ENCODE data around the gene TMEM238L.

TMEM238L gene

DNA sequence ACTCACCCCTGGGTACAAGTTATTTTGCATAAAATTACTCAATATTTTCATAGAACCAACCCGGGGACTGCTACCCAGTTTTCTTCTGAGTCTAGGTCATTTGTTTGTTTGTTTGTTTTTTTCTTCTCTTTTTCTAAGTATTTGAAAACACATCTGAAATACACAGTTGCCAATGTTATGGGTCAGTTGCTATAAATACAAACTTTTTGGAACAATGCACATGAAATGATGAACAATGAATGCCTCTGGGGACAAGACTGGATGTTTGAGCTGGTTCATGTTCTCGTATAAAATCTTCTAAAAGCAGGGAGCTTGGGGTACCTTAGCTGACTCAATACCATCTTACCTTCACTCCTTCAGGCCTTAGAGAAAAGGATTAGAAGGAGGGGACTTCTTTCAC, 30.5 kb downstream of the TMEM238L start:
- no peak for DNase-seq (ENCODE audit: low read depth)

DNA sequence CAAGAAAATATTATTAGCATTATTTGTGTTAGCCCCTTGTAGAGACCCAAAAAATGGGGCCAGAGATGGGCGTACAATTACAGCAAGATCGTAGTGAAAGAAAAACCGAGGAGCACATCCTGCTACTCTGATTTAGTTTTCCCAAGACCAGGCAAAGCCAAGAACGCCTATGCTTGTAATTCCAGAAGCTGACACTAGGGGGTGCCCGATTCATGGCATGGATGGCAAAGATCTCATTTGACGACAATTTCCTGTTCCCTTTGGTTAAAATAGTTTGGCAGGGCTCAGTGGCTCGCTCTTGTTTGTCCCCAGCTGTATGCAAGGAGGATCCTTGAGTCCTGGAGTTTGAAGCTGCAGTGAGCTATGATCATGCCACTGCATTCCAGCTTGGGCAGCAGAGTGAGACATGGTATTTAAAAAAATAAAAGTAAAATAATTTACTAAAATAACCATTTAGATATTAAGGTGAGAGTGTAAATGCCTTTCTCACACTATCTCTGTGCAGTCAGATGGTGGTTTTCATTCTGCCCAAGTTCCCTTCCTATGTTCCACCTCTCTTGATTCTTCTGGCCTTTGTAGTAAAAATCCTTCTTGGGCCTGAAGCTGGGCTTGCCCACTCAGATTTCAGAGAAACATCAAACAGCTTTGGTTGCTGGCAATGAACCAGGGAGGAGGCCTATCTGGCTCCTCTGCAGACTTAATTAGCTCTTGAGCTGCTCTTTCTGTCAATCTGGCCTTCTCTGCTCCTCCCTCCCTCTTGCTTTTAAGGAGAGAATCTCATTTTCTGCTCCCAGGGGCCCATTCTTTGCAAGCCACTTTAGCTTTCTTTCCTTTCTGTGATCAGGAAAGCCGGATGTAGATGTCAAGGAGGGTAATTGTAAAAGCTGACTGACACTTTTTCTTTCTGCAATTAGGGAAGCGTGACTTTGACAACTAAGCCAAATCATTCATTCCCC, 31.2 kb downstream of the TMEM238L start:
- no peak for DNase-seq (ENCODE audit: low read depth)

GRCh38 chr17:10771148-10771547, 32.8 kb downstream of the TMEM238L start:
- DNase-seq (ENCODE audit: low read depth) = no peak

- no peak for DNase-seq (ENCODE audit: low read depth)
Observed at GRCh38 chr17:10769840-10770239, 34.1 kb downstream of the TMEM238L start.

GRCh38 chr17:10768750-10769251, 35.1 kb downstream of the TMEM238L start:
- no peak for DNase-seq (ENCODE audit: low read depth)

DNA sequence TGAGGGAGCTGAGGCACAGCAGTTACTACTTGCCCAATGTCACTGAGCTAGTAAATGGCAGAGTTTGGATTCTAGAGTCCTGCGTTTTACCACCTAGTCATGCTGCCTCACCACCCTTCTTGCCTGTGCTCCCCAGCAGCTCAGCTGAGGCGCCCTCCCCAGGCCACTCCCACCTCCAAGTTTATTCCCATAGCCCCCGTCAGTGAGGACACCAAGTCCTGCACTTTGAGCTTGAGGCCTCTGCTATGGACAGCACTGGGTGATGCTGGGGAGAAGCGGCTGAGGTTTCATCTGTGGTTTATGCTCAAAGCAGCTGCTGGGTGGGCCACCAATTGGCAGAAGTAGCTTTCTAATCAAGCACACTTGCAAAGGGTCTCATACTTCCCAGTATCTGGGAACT, 36.7 kb downstream of the TMEM238L start:
- no peak for DNase-seq (ENCODE audit: low read depth)

GRCh38 chr17:10762037-10762436, 41.9 kb downstream of the TMEM238L start:
- DNase-seq (ENCODE audit: low read depth) = no peak

DNA sequence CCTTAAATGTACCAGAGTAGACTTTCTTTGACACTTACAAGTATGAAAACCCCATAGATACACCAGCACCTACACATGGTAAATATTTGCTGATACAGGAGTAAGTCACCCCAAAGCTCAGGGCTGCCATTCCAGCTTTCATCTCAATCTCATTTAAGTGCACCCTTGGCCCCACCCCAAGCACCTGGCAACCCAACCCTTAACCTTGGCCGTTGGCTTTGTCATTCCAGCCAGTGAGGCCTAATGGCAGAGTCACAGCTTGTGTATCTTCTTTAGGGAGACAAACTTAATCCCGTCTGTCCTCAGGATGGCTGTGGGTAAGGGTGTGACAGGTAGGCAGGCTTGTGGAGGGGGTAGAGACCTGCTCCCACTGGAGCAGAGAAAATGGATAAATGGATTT, 42.6 kb downstream of the TMEM238L start:
- no peak for DNase-seq (ENCODE audit: low read depth)

DNA sequence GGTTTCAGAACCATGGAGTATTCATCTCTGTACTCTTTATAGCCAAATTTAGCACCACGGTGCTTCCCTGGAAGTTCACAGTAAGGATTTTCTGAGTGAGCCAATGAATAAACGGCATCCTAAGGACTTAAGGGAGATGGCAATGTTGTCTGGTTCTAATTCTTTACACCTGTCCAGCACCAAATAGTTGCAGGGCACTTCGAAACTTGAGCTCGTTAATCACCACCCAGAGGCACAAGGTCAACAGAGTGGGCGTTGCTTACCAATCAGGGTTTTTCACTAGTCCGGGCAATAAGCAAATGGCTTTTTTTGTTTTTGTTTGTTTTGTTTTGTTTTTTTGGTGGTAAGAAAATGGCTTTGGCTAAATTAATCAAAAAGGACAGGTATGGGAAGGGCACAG, 45.8 kb downstream of the TMEM238L start:
- no peak for DNase-seq (ENCODE audit: low read depth)

DNA sequence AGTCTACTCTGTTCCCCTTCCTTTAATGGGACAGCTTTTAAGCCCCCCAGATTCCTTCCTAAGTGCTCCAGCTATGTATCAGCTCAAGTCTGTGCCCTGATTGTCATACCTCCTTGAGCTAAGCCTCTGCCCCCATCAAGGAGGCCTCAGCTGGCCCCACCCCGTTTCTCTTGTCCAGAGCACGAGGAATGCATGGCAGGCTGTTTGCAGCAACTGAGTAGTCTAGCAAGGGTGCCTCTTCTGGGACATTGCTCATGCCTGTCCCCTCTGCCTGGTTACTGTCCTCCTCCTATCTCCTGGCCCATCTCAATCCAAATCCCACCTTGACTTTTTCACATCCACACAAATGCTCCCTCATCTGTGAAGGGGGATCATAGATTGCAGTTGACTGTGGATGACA, 46.3 kb downstream of the TMEM238L start:
- DNase-seq (ENCODE audit: low read depth) = no peak

DNA sequence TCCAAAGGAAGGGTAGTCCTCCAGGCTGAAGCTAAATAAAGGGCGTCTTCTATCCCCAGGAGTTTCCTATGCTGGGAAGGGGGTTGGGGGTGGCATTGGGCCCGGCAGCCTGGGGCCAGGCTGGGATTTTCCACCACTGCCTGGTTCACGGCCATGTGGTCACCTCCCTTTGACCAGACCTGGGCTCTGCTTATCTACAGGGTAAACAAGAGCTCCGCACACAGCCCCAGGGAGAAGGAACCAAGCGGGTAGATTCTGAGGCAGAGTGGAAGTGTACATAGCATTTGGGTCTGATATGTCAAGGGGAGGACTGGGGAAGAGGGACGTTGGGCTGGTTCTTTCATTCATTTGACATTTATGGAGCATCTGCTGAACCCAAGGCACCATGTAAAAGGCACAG, 46.8 kb downstream of the TMEM238L start:
- DNase-seq (ENCODE audit: low read depth) = no peak

GRCh38 chr17:10756619-10757018, 47.3 kb downstream of the TMEM238L start:
- DNase-seq (ENCODE audit: low read depth) = no peak

DNA sequence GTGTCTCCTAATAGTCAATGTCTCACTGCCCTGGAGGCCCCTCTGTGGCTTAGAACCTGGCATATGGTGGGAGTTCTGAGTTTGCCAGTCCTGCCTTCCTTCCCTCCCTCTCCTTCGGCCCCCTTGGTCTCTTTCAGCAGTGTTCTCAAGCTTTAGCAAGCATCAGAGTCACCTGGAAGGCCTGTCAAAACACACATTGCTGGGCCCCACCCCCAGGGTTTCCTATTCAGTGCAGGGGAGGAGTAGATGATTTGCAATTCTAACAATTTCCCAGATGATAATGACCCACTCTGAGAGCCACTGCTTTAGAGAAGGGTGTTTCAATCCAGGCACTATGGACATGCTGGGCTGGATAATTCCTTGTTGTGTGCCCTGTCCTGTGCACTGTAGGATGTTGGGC, 47.7 kb downstream of the TMEM238L start:
- no peak for DNase-seq (ENCODE audit: low read depth)

DNA sequence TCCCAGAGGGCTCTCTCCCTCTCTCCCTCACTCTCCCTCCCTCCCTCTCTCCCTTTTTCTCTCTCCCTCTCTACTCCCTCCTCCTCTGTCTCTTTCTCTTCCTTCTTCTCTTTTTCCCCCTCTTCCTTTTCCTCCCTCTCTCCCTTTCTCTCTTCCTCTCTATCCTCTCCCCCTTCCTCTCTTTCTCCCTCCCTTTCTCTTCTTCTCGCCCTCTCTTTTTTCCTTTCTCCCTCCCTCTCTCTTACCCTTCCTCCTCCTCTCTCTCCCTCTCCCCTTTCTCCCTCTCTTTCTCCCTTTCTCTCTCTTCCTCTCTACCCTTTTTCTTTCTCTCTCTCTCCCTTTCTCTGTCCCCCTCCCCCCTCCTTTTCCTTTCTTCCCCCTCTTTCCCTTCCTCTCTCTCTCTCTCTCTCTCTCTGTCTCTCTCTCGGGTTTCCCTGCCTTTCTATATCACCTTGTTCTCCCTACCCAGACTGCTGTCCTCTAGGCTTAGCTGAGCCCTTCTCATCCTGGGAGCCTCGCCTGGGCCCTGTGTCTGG, 48.2 kb downstream of the TMEM238L start:
- no peak for DNase-seq (ENCODE audit: low read depth)

DNA sequence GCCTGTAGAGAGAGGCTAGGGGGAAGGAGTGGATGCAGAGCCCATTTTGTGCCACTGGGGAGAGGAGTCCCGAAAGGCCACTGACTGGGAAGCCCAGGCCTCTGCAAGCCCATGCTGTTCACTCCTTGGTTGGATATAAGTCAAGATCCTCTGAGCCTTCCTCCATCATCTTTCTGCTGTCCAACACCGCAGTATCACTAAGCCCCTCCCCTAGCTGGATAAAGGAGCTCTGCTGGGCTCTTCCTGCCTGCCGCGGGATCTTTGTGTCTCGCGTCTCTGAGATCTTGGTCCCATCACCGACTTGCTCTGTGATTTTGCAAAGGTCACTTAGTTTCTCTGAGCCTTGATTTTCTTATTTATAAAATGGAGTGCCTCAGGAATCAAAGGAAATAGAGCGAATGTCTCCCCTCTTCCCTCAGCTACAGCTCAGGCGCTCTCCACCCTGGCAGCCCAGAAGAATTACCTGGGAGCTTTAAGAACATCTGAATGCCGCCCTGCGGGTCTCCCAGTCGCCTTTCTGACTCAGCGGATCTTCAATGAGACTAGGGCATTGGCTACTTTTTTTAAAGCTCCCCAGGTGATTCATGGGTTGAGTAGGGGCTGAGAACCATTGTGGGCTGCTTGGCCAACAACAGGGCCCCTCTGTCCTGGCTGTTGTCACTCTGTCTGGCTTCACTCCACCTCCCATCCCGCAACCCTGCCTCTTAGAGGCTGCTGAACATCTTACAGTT, 48.9 kb downstream of the TMEM238L start:
- no peak for DNase-seq (ENCODE audit: low read depth)

DNA sequence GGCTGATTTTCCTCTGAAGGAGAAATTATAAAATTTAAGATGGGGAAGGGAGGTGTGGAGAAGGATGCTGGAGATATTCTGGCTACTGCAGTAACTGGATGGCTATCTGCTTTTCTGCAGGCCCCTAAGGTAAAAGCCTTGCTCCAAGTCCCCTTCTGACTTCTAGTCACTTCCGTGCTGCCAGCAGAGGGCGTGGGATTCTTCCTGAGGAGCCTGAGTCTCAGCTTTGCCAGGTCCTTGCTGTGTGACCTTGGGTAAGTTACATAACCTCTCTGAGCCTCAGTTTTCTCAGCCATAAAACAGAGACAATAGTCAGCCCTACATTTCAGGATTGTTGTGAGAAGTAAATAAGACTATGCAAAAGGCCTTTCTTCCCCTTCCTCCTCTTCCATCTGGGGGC, 49.8 kb downstream of the TMEM238L start:
- no peak for DNase-seq (ENCODE audit: low read depth)

GRCh38 chr17:10752696-10753095, 51.2 kb downstream of the TMEM238L start:
- DNase-seq (ENCODE audit: low read depth) = no peak

DNA sequence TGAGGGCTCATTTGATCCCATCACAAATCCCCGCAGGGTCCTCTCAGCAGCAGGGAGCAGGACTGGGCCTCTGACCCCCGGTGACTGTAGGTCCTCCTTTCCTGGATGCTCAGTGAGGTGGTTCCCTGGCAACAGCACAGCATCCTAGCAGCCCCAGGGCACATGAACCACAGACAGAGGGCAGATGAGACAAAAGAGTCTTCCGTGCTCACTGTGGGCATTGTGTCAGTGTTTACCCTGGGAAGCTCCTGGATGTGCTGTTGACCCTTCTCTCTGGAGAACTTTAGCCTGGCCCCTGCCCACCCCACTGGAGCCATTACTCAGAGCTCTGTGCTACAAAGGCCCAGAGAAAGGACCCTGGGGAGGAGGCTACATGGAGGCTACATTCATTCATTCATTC, 52.3 kb downstream of the TMEM238L start:
- no peak for DNase-seq (ENCODE audit: low read depth)

DNA sequence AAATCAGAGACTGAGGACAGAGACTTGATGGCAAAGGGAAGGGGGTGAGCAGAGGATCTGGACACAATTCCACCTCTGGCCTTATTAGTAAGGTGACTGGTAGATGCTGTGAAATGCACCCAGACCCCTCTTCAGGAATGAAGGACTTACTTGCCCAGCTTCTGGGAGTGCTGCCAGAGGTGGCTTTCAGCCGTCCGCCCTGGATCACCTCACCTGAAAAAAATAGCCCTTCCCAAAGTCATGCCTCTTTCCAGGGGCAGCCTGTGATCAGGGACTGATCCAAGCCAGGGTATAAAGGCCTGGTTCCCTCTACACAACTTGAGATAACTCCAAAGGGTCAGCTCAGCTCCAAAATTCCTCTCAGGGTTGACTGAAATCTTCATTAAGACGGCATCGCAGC, 53.7 kb downstream of the TMEM238L start:
- DNase-seq (ENCODE audit: low read depth) = no peak

DNA sequence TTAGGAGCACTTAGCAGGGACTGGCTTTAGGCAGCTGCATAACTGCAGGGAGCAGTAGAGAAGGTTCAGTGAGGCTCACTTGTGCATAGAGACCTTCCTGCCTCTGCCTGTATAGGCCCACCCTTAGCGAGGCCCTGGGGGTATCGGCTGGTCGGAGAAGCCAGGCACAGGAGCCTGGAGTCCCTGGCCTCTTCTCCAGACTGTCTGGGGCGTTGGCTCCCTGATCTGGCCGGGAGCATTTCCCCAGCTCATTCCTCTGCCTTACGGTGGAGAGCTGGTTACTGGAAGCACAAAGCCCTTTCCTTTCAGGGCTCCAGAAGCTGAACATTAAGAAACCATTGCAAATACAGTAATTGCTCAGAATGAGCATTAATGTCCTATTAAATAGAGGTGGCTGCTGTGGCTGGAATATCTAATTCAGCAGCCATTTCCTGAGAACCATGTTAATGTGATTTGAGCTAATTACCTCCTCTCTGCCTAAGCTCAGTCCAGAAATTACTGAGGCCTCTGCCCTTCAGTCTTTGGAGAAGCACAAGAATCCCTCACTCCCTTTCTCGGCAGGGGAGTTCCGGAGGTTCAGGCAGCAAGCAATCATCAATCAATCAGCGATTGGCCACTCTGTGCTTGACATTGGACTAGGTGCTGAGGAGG, 55.2 kb downstream of the TMEM238L start:
- no peak for DNase-seq (ENCODE audit: low read depth)

DNA sequence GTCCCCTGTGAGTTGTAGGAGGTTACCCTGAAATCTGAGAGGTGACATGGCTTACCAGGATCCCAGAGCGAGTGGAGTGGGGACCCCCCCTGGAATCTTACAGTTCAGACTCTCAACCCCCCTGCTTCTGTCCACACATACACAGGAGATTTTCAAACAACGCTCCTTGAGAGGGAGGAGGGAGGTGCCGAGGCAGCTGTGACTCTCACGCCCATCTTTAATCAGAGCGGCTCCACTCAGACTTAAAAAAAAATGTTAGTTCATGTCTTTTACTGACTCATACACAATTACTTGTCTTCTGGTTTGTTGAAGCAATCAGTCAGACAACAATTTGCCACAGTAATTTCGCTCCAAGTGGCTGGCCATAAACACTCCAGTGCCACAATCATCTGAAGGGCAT, 58.7 kb downstream of the TMEM238L start:
- no peak for DNase-seq (ENCODE audit: low read depth)
